ENCODE measurements around the gene ERF.

GRCh38 chr19:42245231-42245630, 9.7 kb downstream of the ERF start:
- TF ChIP-seq CTCF (IDR thresholded peaks at IDR 0.05) (no peak), POLR2A (IDR thresholded peaks at IDR 0.05) (no peak)
